HG03159 (cell line): ENCODE results near the gene RAB11FIP4.

Source experiments
- ATAC-seq: cut with Tn5 transposase; IDR thresholded peaks from one replicate; pipeline ENCODE4 v1.9.1; 2021; ENCODE audit warnings: mild to moderate bottlenecking, moderate library complexity; ENCODE audit not compliant: unreplicated experiment

Gene RAB11FIP4

GRCh38 chr17:31496601-31497000 lies 105.1 kb downstream of the RAB11FIP4 start:
- no peak for ATAC-seq

- no peak for ATAC-seq
Measured at GRCh38 chr17:31497431-31497830, 106.0 kb downstream of the RAB11FIP4 start.

- no peak for ATAC-seq
Measured at GRCh38 chr17:31497994-31498826, 106.7 kb downstream of the RAB11FIP4 start.

- no peak for ATAC-seq
Measured at GRCh38 chr17:31499771-31500554, 108.5 kb downstream of the RAB11FIP4 start.

GRCh38 chr17:31506517-31506916 lies 115.0 kb downstream of the RAB11FIP4 start:
- no peak for ATAC-seq

DNA sequence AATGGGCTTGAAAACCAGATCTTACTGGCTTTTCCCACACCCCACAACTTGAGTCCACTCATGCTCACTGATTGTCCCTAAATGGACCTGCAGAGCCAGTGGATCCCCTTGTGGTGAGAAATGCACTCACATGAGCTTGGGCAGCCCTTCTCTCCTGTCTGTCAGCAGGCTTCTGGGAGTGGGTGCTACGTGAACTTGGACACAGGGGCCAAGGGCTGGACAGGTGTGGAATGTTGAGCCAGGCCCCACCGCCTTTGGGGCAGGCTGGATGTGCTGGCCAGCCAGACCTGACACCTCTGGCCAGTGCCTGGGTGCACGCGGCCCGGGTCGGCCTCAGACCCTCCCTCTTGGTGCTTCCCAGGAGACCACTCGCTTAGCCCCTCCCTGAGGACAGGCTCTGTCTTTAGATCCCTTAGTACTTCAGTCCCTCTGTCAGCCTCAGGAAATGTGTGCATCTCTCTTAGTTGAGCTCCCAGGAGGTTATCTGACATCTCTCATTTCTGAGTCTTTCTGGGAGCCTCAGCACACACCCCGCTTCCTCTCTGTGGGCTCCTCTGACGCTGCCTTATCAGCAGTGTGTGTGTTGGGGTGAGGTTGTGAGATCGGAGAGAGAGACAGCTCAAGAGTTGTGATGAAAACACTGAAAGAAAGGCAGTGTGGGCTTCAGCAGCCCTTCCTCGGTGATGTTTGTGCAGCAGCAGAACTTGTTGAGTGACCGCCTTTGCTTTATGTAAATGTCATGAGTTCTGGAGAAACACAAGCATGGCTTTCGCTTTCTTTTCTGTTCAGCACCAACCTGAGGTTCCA lies 117.0 kb downstream of the RAB11FIP4 start:
- ATAC-seq, result peak; percentile 71

DNA sequence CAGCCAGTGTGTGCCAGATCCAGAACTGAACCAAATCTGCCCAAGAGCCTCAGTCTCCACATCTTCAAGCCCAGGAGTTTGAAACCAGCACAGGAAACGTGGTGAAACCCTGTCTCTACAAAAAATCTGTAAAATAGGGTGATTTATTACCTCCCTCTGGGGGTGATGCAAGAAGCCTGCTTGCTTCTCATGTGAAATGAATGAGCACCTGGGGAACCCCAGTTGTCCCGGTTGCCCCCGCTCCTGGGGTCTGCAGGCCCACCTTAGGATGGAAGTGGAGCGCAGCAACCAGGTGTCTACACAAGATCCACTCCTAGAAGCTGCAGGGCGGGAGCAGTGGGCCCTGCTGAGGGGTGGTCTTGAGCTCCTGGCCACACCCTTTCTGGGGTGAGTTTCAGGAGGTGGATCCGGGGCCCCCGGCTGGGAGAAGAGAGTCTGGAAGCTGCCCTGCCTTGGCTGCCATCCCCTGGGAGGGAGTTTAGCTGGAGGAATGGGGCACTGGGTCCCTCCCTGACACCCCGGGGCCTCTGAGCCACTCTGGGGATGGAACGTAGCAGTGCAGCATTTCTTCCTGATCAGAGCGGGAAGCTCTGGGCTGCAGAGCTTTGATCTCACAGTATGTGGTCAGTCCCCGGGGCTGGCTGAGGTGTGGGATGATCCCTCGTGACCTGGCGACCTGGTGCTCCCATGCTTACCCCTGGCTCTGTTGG lies 117.8 kb downstream of the RAB11FIP4 start:
- ATAC-seq, result peak; percentile 36

GRCh38 chr17:31509805-31510177 lies 118.3 kb downstream of the RAB11FIP4 start:
- no peak for ATAC-seq

- ATAC-seq, result no peak
Measured at GRCh38 chr17:31510308-31511194, 119.1 kb downstream of the RAB11FIP4 start.

GRCh38 chr17:31511195-31511578 lies 119.7 kb downstream of the RAB11FIP4 start:
- no peak for ATAC-seq

- ATAC-seq, result no peak
Measured at GRCh38 chr17:31511580-31511979, 120.1 kb downstream of the RAB11FIP4 start.

- ATAC-seq, result no peak
Measured at GRCh38 chr17:31512104-31512740, 120.7 kb downstream of the RAB11FIP4 start.

GRCh38 chr17:31512796-31513195 lies 121.3 kb downstream of the RAB11FIP4 start:
- no peak for ATAC-seq

DNA sequence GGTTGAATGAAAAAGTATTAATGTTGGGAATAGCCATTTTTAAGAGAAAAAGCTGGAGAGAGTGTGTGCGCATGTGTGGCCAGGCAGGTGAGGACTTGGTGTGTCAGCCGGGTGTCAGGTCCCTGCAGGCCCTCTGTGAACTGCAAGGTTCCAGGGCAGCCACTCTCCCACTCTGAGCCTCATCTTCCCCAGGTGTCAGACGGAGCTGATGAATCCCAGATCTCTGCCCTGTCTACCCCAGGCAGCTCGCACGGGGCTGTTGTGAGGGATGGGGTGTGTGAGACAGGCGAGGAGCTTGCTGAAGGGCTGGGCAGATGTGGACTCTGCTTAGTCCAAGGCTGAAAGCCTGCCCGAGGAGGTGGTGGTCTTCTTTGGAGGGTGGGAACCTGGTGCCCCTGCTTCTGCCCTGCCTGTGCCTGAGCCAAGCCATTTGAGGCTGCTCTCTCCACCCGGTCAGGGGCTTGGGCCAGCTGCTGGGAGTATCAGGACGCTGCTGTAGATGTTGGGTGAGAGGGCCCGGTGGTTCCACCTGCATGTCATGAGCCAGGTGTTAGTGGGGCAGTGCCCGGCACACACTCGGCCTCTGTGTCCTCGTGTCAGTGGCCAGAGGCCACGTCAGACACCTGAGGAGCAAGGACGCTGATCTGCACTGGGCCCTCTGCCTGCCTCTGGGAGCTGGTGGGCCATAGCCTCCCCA lies 122.4 kb downstream of the RAB11FIP4 start:
- no peak for ATAC-seq

GRCh38 chr17:31515267-31515666 lies 123.8 kb downstream of the RAB11FIP4 start:
- ATAC-seq, result no peak

GRCh38 chr17:31517524-31517923 lies 126.0 kb downstream of the RAB11FIP4 start:
- no peak for ATAC-seq

DNA sequence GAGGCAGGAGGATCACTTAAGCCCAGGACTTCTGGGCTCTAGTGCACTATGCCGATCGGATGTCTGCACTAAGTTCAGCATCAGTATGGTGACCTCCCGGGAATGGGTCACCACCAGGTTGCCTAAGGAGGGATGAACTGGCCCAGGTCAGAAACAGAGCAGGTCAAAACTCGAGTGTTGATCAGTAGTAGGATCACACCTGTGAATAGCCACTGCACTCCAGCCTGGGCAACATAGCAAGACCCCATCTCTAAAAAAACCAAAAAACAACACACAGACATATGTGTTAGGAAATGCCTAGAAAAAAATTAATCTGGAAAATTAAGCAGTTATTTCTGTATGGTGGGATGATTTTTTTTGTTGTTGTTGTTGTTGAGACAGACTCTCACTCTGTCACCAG lies 127.0 kb downstream of the RAB11FIP4 start:
- ATAC-seq, result no peak

- ATAC-seq, result no peak
Measured at GRCh38 chr17:31521632-31522283, 130.3 kb downstream of the RAB11FIP4 start.
